Measurements from ENCODE around the gene LRRC8B.

- TF ChIP-seq CTCF (IDR thresholded peaks at IDR 0.05), result no peak
- no peak for TF ChIP-seq EP300 (IDR thresholded peaks at IDR 0.05)
These were observed 28.5 kb downstream of the LRRC8B start for GRCh38 chr1:89553157-89553556.
